ENCODE data around the gene LIPA. TPM values are rescaled to one million over a fixed set of nuclear protein-coding genes. Genes with fewer than 3 reads are reported as not detected.
A peak's percentile ranks its signal among the peaks of the same experiment; 100 is the strongest.

LIPA gene
- polyA plus RNA-seq, 1 donor: 194 TPM

DNA sequence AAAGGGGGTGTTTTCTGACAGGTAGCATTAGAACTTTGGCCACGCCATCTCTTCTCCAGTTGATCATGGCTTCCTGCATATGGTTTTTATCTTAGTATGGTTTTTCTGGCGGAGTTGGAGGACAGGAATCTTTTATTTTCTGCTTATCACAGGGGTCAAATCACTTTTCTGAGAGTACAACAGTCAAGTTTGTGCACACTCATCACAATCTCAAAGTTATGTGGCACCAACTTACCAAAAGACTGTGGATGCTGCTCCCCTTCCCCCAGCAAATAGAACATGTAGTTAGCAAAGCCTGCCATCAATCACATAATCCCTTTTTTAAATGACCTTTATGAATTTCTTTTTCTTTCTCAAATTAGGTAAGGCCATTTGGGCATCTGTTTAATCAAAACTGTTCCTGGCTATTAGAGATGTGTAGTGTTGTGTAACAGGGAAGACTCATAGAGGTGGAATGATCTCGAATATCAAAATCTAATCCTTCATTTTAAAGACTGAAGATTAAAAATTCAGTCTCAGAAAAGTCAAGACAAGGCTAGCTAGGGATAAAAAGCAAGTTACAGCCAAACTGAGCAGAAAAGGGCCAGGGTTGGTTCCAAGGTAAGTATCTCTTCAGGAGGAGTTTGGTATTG is 40.7 kb downstream of the LIPA start:
- Histone ChIP-seq H3K36me3 (ENCODE audit: control insufficient read depth, insufficient read depth, low read length) (peaks cover 15% of the 10 kb centered on the region), H3K4me3 (ENCODE audit: low read length) (no peak overlapping the region), H3K4me1 (ENCODE audit: control insufficient read depth, insufficient read depth, low read length) (peaks cover 13% of the 10 kb centered on the region), H3K27me3 (ENCODE audit: control insufficient read depth, insufficient read depth, low read length) (peaks cover 46% of the 10 kb centered on the region), H3K9me3 (ENCODE audit: control insufficient read depth, low read depth, low read length) (no peaks in the 10 kb centered on the region), H3K27ac (ENCODE audit: low read length) (no peak overlapping the region)
- no peak for DNase-seq
- 100% methylated on average over 1 of the region's 3 CpGs for WGBS (ENCODE audit: insufficient coverage, low lambda C conversion rate)

DNA sequence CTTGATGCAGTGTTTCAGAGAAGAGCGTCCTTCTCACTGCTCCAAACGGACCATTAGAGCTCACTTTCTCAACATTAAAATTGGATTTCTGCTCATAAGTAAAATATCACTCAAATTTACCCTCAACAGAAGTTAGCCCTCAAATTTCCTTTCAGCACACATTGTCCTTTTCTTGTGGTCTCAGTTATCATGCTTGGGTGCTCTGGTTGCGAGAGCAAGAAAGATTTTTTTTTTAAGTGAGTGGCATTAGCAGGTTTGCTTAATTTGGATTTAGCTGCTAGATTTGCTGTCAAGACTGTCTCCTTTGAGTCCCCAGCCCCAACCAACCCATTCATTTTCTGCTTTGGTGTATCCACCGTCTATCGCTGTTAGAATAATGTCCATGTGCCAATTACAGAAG is 41.9 kb downstream of the LIPA start:
- Histone ChIP-seq H3K4me3 (ENCODE audit: low read length) (no peak overlapping the region), H3K36me3 (ENCODE audit: control insufficient read depth, insufficient read depth, low read length) (peaks cover 4% of the 10 kb centered on the region), H3K27ac (ENCODE audit: low read length) (no peak overlapping the region), H3K9me3 (ENCODE audit: control insufficient read depth, low read depth, low read length) (no peaks in the 10 kb centered on the region), H3K4me1 (ENCODE audit: control insufficient read depth, insufficient read depth, low read length) (peaks cover 13% of the 10 kb centered on the region), H3K27me3 (ENCODE audit: control insufficient read depth, insufficient read depth, low read length) (peaks cover 55% of the 10 kb centered on the region)
- 92% methylated on average over 2 of the region's 5 CpGs for WGBS (ENCODE audit: insufficient coverage, low lambda C conversion rate)
- no peak for DNase-seq

DNA sequence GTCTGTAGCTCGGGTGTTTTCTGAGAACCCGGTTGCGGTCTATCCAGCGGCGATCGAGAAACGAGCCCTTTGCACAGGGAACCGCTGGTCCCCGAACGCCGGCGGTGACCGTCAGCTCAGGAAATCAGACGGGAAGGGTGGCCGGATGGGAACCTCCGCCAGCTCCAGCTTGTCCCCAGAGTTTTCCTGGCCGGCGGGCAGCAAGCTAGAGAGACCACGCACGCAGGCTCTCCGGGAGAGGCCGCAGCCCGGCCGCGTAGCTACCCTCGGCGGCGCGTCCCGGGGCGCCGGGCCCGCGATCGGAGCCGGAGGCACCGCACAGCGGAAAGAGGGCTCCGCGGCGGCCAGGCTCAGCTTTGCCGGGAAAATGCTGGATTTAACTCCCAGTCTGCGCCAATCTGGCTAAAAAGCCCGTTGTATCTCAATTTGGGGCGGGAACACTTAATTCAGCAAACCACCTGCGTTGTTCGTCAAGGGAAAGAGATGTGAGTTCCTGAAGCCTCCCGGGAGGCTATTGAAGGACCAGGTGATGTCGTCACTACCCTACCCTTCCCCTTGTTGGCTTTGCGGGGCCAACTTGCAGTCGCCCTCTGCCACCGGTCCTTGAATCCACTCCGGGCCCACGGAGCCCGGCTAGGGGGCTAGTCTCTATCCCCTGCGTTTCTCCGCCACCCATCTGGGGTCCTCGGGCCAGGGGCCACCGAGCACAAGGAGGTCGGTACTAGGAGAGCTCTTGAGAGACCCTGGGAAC is 43.6 kb downstream of the LIPA start:
- no CpG with 5 or more reads among the region's 60 CpGs for WGBS (ENCODE audit: insufficient coverage, low lambda C conversion rate)
- Histone ChIP-seq H3K27me3 (ENCODE audit: control insufficient read depth, insufficient read depth, low read length) (peaks cover 66% of the 10 kb centered on the region), H3K36me3 (ENCODE audit: control insufficient read depth, insufficient read depth, low read length) (no peaks in the 10 kb centered on the region), H3K4me1 (ENCODE audit: control insufficient read depth, insufficient read depth, low read length) (peaks cover 13% of the 10 kb centered on the region), H3K27ac (ENCODE audit: low read length) (peak overlapping the region; percentile 43), H3K4me3 (ENCODE audit: low read length) (peak overlapping the region; percentile 49), H3K9me3 (ENCODE audit: control insufficient read depth, low read depth, low read length) (no peaks in the 10 kb centered on the region)
- DNase-seq: peak; percentile 10 to 59

- H3K9me3 ChIP-seq (ENCODE audit: control insufficient read depth, low read depth, low read length): no peaks in the 10 kb centered on the region
- H3K4me3 ChIP-seq (ENCODE audit: low read length): peak within 1 kb of the TSS; percentile 49
- no peaks in the 10 kb centered on the region for H3K36me3 ChIP-seq (ENCODE audit: control insufficient read depth, insufficient read depth, low read length)
- H3K27me3 ChIP-seq (ENCODE audit: control insufficient read depth, insufficient read depth, low read length): peaks cover 67% of the 10 kb centered on the region
- peak; percentile 40 to 68 for DNase-seq
- 0% methylated on average over 2 of the region's 28 CpGs for WGBS (ENCODE audit: insufficient coverage, low lambda C conversion rate)
- H3K27ac ChIP-seq (ENCODE audit: low read length): peak within 1 kb of the TSS; percentile 43
- H3K4me1 ChIP-seq (ENCODE audit: control insufficient read depth, insufficient read depth, low read length): peaks cover 13% of the 10 kb centered on the region
Observed at GRCh38 chr10:89207181-89207800, 44.3 kb downstream of the LIPA start, which contains the start of gene CH25H. Gene CH25H, minus strand, starts transcription at chr10:89207317. Its CDS starts 25 bp downstream, at chr10:89207292.

- H3K4me3 ChIP-seq (ENCODE audit: low read length): peak overlapping the region; percentile 49
- H3K27me3 ChIP-seq (ENCODE audit: control insufficient read depth, insufficient read depth, low read length): peaks cover 74% of the 10 kb centered on the region
- H3K9me3 ChIP-seq (ENCODE audit: control insufficient read depth, low read depth, low read length): no peaks in the 10 kb centered on the region
- H3K36me3 ChIP-seq (ENCODE audit: control insufficient read depth, insufficient read depth, low read length): no peaks in the 10 kb centered on the region
- peak; percentile 9 to 39 for DNase-seq
- H3K27ac ChIP-seq (ENCODE audit: low read length): no peak overlapping the region
- no CpG with 5 or more reads among the region's 42 CpGs for WGBS (ENCODE audit: insufficient coverage, low lambda C conversion rate)
- H3K4me1 ChIP-seq (ENCODE audit: control insufficient read depth, insufficient read depth, low read length): peaks cover 13% of the 10 kb centered on the region
Observed at GRCh38 chr10:89206402-89207180, 45.0 kb downstream of the LIPA start.

DNA sequence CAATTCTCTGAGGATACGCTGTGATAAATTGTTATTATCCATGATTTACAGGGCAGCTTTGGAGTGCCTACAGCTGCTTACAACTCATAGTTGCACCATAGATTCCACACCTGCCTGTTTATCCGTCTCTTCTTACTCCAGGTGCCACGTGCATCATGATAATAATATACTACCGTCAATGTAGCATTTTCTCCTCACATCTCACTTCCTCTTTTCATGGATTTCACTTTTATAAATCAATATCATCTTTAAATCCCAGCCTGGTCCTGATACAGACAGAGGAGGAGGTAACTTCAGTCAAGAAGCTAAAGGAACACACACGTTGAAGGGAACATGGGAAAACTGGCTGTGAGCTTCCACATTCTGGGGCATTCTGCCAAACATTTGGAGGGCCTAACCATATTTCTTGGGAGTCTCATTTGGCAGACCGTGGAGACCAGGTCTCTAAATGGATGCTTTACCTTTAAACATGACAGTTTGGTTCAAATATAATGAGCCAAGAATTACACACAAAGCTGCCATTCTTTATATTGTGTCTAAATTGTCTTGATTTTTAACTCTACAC is 46.9 kb downstream of the LIPA start:
- no peaks in the 10 kb centered on the region for H3K36me3 ChIP-seq (ENCODE audit: control insufficient read depth, insufficient read depth, low read length)
- peaks cover 13% of the 10 kb centered on the region for H3K4me1 ChIP-seq (ENCODE audit: control insufficient read depth, insufficient read depth, low read length)
- WGBS (ENCODE audit: insufficient coverage, low lambda C conversion rate): no CpG with 5 or more reads among the region's 6 CpGs
- peaks cover 69% of the 10 kb centered on the region for H3K27me3 ChIP-seq (ENCODE audit: control insufficient read depth, insufficient read depth, low read length)
- H3K27ac ChIP-seq (ENCODE audit: low read length): no peak overlapping the region
- DNase-seq: no peak
- no peak overlapping the region for H3K4me3 ChIP-seq (ENCODE audit: low read length)
- no peaks in the 10 kb centered on the region for H3K9me3 ChIP-seq (ENCODE audit: control insufficient read depth, low read depth, low read length)

DNA sequence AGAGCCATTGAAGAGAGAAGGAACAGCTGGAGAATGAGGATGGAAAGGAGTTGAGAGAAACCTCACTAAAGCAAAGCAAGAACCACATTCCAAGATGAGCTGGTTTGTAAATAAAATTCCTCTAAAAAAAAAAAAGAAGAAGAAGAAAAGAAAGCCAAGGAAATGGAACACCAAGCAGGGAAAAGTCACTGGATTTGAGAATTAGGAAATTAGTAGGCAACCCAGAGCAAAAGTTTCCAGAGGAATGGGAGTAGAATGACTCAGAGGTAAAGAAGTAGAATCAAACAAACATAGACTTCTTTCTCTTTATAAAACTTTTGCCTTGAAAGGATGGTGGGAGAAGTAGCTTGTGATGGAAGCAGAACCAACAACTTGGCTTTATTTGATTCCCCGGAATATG is 48.3 kb downstream of the LIPA start:
- Histone ChIP-seq H3K9me3 (ENCODE audit: control insufficient read depth, low read depth, low read length) (no peaks in the 10 kb centered on the region), H3K27ac (ENCODE audit: low read length) (no peak overlapping the region), H3K4me1 (ENCODE audit: control insufficient read depth, insufficient read depth, low read length) (peaks cover 11% of the 10 kb centered on the region), H3K27me3 (ENCODE audit: control insufficient read depth, insufficient read depth, low read length) (peaks cover 58% of the 10 kb centered on the region), H3K36me3 (ENCODE audit: control insufficient read depth, insufficient read depth, low read length) (no peaks in the 10 kb centered on the region), H3K4me3 (ENCODE audit: low read length) (no peak overlapping the region)
- no CpG with 5 or more reads among the region's 1 CpG for WGBS (ENCODE audit: insufficient coverage, low lambda C conversion rate)
- no peak for DNase-seq

DNA sequence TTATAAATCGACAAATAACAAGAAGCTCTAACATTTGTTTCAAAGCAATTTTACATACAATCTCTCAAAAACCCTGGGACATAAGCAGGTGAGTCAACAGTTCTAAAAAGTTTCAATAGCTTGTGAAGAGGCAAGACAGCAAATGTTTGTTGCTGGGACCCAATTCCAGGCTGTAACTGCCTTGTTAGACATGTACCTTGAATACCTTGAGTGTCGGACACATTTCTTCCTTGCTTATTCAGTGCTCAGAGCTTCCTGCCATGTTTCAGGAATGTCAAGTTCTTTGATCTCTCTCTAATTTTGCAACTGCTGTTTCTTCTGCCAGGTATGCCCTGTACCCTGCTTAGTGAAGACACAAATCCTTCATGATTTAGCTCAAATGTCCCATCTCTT is 49.5 kb downstream of the LIPA start:
- Histone ChIP-seq H3K4me1 (ENCODE audit: control insufficient read depth, insufficient read depth, low read length) (peaks cover 6% of the 10 kb centered on the region), H3K36me3 (ENCODE audit: control insufficient read depth, insufficient read depth, low read length) (no peaks in the 10 kb centered on the region), H3K4me3 (ENCODE audit: low read length) (no peak overlapping the region), H3K27me3 (ENCODE audit: control insufficient read depth, insufficient read depth, low read length) (peaks cover 46% of the 10 kb centered on the region), H3K9me3 (ENCODE audit: control insufficient read depth, low read depth, low read length) (no peaks in the 10 kb centered on the region), H3K27ac (ENCODE audit: low read length) (no peak overlapping the region)
- no CpG with 5 or more reads among the region's 2 CpGs for whole genome bisulfite sequencing (ENCODE audit: insufficient coverage, low lambda C conversion rate)
- no peak for DNase-seq

- WGBS (ENCODE audit: insufficient coverage, low lambda C conversion rate): 100% methylated on average over 1 of the region's 7 CpGs
- no peak overlapping the region for H3K27ac ChIP-seq (ENCODE audit: low read length)
Observed at GRCh38 chr10:89201345-89202032, 50.1 kb downstream of the LIPA start.

More at GRCh38 chr10:89201345-89202032, 50.1 kb downstream of the LIPA start:
- H3K9me3 ChIP-seq (ENCODE audit: control insufficient read depth, low read depth, low read length): no peaks in the 10 kb centered on the region
- peaks cover under 1% of the 10 kb centered on the region for H3K4me1 ChIP-seq (ENCODE audit: control insufficient read depth, insufficient read depth, low read length)
- H3K4me3 ChIP-seq (ENCODE audit: low read length): no peak overlapping the region
- H3K36me3 ChIP-seq (ENCODE audit: control insufficient read depth, insufficient read depth, low read length): no peaks in the 10 kb centered on the region
- DNase-seq: no peak
- peaks cover 40% of the 10 kb centered on the region for H3K27me3 ChIP-seq (ENCODE audit: control insufficient read depth, insufficient read depth, low read length)
